GM10266 (cell line): ENCODE data around the gene ZRANB1.

Source experiments
- DNase-seq: peaks from one replicate; pipeline ENCODE4 v3.0.0; 2012; ENCODE audit errors: extremely low spot score
- CTCF ChIP-seq: IDR thresholded peaks from 2 replicates; pipeline ENCODE4 v1.5.1; 2012; ENCODE audit warnings: mild to moderate bottlenecking, low read depth; ENCODE audit not compliant: control insufficient read depth, insufficient read depth; ENCODE audit errors: missing control alignments

Gene ZRANB1

GRCh38 chr10:125016611-125017202 lies 74.8 kb downstream of the ZRANB1 start:
- no peak for TF ChIP-seq CTCF
- no peak for DNase-seq

GRCh38 chr10:125017547-125018298 lies 75.8 kb downstream of the ZRANB1 start:
- TF ChIP-seq CTCF, result no peak
- no peak for DNase-seq

GRCh38 chr10:125018576-125019143 lies 76.7 kb downstream of the ZRANB1 start:
- no peak for DNase-seq

GRCh38 chr10:125020386-125020785 lies 78.5 kb downstream of the ZRANB1 start:
- DNase-seq, result no peak
- TF ChIP-seq CTCF, result no peak

More at GRCh38 chr10:125018576-125019143, 76.7 kb downstream of the ZRANB1 start:
- no peak for TF ChIP-seq CTCF

- TF ChIP-seq CTCF, result no peak
- no peak for DNase-seq
These were observed 78.9 kb downstream of the ZRANB1 start for GRCh38 chr10:125020871-125021270.

- DNase-seq, result no peak
- TF ChIP-seq CTCF, result no peak
These were observed 79.9 kb downstream of the ZRANB1 start for GRCh38 chr10:125021686-125022344.
